Measurements from ENCODE around the gene HIVEP2.

HIVEP2 gene

GRCh38 chr6:142887517-142887916, 57.5 kb downstream of the HIVEP2 start:
- DNase-seq = no peak

- peak; percentile 63 for DNase-seq
Measured at GRCh38 chr6:142886431-142887170, 58.4 kb downstream of the HIVEP2 start.

DNA sequence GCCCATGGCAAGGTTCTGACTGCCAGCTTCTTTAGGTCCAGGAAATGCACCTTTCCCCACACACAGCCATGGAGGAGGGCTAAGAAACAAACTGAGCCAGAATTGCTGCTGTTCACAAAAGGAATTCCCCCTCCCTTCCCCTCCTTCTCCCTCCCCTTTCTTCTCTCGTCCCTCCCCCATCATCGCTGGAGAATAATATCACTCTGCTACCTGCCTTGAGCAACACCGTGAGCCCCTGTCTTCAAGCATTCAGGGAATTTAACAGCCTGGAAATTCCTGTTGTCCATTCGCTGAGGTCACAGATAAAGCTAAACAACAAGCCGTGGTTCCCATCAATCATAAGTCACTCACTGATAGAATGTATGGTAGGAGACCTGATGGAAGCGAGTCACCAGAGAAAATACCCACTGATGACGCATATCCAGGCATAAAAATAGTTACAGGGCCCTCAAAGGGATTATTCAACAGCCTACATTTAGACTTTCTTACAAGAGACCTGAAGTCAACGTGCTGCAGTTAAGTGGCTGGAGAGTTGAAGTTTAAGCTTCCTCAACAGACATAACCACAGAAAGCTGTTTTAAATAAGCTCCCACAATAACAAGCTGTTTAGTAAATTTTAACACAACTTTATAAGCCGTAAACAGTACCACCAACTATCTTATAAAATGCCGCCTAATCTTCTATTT, 59.7 kb downstream of the HIVEP2 start:
- peak; percentile 89 for DNase-seq

GRCh38 chr6:142884214-142885035, 60.6 kb downstream of the HIVEP2 start:
- no peak for DNase-seq

DNA sequence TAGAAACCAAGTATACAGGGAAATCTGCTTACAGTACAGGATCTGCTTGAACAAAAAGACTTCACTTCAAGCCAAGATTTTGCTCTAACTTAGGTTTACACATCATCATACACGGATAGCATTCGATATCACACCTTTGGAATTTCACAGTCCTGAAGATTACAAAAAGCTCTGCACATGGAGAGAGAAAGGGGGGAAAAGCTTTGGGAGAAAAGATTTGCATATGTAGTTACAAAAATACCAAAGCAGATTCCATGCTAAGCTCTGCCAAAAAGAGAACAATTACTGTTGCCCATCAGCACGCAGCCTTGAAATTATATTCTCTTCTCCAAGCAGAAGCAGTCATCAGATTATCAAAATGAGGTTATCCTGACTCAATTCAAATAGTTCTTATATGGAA, 62.0 kb downstream of the HIVEP2 start:
- DNase-seq = no peak

- no peak for DNase-seq
Measured at GRCh38 chr6:142881761-142882160, 63.2 kb downstream of the HIVEP2 start.

DNA sequence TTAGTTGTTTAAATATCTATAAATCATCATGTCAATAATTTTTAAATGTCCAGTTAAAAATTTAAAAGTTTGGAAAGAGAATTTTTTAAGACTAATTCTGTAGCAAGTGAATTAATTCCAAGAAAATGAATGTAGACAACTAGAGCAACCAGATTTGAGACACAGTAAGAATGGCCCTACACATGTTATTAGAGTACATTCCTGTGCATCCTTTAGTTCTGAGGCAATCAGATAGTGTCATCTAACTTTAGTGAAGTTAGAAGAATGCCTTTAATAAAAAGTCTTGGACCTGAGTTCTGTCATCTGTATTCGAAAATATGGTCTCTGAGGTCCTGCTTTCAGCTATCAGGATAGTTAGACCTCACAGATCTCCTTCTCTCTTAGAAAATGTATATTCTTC, 63.7 kb downstream of the HIVEP2 start:
- no peak for DNase-seq

GRCh38 chr6:142880201-142880600, 64.8 kb downstream of the HIVEP2 start:
- no peak for DNase-seq

DNA sequence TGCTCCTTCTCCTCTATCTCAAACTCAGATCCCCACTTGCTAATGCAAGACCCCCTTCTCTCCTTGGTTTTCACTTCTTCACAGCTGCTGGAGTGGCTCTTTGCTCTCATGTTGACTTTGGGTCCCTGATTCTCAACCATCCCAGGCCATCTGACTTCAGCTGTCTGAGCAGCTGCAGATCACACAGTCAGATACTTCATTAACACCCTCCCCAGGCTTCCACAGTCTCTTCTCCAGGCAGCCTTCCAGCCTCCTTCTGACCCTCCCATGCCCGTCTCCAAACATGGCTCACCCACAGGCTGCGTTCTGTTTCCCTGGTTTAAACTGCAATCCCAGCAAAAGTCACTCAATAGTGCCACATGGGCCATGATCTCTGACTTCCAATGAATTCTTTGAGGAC, 65.4 kb downstream of the HIVEP2 start:
- DNase-seq = no peak

DNA sequence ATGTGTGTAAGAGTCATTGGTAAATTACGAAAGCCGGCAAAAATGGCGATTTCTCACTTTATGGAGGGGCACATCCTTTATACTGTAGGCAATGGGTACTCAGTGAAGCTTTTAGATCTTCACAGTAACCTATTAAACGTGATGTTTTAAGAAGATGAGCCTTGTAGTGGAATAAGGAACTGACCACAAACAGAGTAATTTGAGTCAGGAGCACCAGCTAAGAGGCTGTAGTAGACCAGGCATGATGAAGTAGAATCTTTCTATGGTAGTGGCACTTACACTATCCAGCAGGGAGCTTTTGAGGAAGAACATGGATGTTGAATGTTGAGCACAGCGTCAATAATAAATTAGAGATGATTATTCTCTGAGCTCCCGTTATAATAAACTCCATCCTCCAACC, 65.9 kb downstream of the HIVEP2 start:
- DNase-seq = no peak

DNA sequence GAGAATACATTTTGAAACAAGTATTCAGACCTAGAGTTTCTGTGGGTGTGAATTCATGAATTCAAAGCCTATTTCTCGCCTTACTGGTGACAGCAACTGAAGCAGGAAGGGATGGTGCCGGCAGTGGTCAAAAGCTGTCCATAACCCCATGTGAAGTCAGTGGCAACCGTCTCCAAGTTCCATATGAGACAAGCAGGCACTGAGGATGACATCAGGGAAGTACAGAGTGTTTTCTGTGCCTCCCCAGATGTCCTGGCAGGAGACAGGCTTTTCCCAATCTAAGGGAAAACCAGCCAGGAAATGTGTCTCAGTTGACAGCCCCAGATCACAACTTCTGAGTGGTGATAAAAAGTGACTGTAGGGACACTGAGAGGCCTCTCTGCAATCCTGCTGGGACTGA, 66.6 kb downstream of the HIVEP2 start:
- no peak for DNase-seq

DNA sequence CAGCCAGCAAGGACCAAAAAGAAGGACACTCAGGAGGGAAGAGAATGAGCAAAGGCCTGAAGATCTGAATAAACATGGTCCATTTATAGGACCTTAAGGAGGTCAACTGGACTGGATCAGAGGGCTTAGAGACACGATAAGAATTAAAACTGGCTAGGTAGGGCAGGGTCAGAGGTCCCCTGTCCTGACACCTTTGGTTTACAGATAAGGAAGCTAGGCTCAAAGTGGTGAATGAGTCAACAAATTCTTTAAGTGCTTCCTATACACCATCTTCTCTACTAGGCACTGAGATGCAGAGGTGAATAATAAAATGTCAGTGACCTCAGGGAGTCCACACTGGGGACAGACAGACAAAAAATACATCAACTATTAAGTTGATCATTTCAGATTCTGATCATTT, 70.3 kb downstream of the HIVEP2 start:
- no peak for DNase-seq

GRCh38 chr6:142872376-142872775, 72.6 kb downstream of the HIVEP2 start:
- DNase-seq = no peak

GRCh38 chr6:142871910-142872331, 73.1 kb downstream of the HIVEP2 start:
- DNase-seq = no peak

GRCh38 chr6:142870787-142871415, 74.1 kb downstream of the HIVEP2 start:
- DNase-seq = no peak

DNA sequence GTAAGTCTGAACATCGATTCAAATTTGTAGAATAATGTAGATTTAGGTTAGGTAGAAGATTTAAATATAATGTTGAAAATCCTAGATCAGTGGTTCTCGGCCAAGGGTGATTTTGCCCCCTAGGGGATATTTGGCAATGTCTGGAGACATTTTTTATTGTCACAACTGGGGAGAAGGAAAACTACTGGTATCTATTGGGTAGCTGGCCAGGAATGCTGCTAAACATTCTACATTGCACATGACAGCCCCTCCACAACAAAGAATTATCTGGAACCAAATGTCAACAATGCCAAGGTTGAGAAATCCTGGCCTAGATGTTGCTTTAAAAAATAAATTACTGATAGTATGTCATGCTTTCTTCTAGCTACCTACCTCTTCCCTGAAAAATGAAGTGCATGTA, 76.1 kb downstream of the HIVEP2 start:
- no peak for DNase-seq

DNA sequence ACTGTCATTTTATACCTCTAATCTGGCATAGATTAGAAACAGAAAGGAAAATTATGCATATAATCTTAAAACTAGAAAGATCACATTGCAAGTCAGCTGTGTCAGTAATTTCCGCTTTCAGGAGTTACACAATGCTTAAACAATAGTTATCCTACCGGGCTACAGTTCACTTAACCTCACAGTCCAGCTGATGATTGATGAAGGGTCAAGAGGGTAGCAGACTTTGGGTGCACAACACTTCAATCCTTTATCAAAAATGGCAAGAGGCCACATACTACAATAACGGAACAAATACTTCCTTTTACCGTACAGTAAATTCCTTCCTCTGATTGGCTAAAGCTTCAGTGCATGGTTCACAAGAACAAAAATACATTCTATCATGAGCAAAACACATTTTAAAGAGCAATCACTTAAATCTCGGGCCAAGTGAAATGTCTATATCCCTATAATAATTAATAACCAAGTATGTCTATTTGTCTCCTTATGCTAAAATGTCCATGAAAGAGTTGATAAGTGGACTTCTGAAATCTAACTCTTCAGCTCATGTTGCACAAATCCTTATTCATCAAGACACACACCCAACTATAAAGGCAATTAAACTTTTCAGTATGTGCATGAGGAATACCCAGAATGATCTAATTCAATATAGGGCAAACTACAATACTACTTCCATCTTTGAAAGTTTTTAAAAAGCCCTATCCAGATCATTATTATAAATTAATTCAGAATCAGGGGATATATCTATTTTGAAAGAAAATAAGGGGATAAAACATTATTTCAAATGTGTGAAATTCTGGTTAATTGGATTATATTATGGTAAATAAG, 76.8 kb downstream of the HIVEP2 start:
- DNase-seq = no peak

GRCh38 chr6:142867355-142867801, 77.6 kb downstream of the HIVEP2 start:
- DNase-seq = no peak

GRCh38 chr6:142863981-142864380, 81.0 kb downstream of the HIVEP2 start:
- no peak for DNase-seq

DNA sequence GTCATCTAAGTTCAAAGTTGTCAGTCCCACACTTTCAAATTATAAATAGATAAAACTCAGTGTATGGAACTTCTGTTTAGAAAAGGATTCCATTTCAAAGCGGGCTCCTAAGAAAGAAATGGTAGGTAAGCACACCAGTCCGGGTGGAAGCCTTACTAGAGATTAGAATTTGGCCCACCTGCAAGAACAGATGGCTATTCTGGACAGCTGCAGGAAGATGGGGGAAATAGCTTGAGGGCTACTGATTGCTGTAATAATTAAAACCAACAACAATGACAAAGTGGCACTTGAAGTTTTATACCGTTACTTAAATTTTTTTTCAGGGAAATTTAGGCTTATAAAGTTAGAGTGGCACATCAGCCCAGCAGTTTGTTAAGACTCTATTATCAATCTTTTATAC, 83.3 kb downstream of the HIVEP2 start:
- peak; percentile 23 for DNase-seq

GRCh38 chr6:142860498-142860897, 84.5 kb downstream of the HIVEP2 start:
- no peak for DNase-seq
